Globus pallidus (tissue), 1 donor: ENCODE results near the gene ST3GAL6.

Experiments used
- DNase-seq: peaks from one replicate; pipeline ENCODE4 v3.0.0-alpha.2; 2015; ENCODE audit warnings: low spot score

The ST3GAL6 gene

GRCh38 chr3:98763076-98763475 lies at the start of gene ST3GAL6:
ST3GAL6 (plus strand) TSS chr3:98763340; CDS start chr3:98768441, 5,101 bp downstream.
- DNase-seq: no peak

GRCh38 chr3:98713984-98714383 lies 49.2 kb upstream of the ST3GAL6 start:
- DNase-seq: no peak

GRCh38 chr3:98717584-98717983 lies 45.6 kb upstream of the ST3GAL6 start:
- no peak for DNase-seq

GRCh38 chr3:98718730-98719129 lies 44.4 kb upstream of the ST3GAL6 start:
- no peak for DNase-seq

GRCh38 chr3:98721776-98722175 lies 41.4 kb upstream of the ST3GAL6 start:
- no peak for DNase-seq

- DNase-seq: no peak
These were observed 40.8 kb upstream of the ST3GAL6 start for GRCh38 chr3:98722389-98722788.

GRCh38 chr3:98725352-98725751 lies 37.8 kb upstream of the ST3GAL6 start:
- DNase-seq: no peak

GRCh38 chr3:98726084-98726483 lies 37.1 kb upstream of the ST3GAL6 start:
- no peak for DNase-seq

- no peak for DNase-seq
These were observed 35.5 kb upstream of the ST3GAL6 start for GRCh38 chr3:98727638-98728037.

GRCh38 chr3:98728672-98729071 lies 34.5 kb upstream of the ST3GAL6 start:
- DNase-seq: no peak

- no peak for DNase-seq
These were observed 32.8 kb upstream of the ST3GAL6 start for GRCh38 chr3:98730338-98730737.

GRCh38 chr3:98730886-98731537 lies 32.1 kb upstream of the ST3GAL6 start:
- no peak for DNase-seq

- DNase-seq: peak; percentile 33
These were observed 31.3 kb upstream of the ST3GAL6 start for GRCh38 chr3:98731720-98732285.

- peak; percentile 76 for DNase-seq
These were observed 30.7 kb upstream of the ST3GAL6 start for GRCh38 chr3:98732286-98733052.

GRCh38 chr3:98733053-98733811 lies 29.9 kb upstream of the ST3GAL6 start:
- DNase-seq: peak; percentile 37

- DNase-seq: peak; percentile 19
These were observed 29.3 kb upstream of the ST3GAL6 start for GRCh38 chr3:98733812-98734281.

GRCh38 chr3:98734306-98734705 lies 28.8 kb upstream of the ST3GAL6 start:
- no peak for DNase-seq

- no peak for DNase-seq
These were observed 28.4 kb upstream of the ST3GAL6 start for GRCh38 chr3:98734735-98735134.

GRCh38 chr3:98735296-98735695 lies 27.8 kb upstream of the ST3GAL6 start:
- no peak for DNase-seq

GRCh38 chr3:98735761-98736269 lies 27.3 kb upstream of the ST3GAL6 start:
- DNase-seq: no peak

- DNase-seq: no peak
These were observed 25.8 kb upstream of the ST3GAL6 start for GRCh38 chr3:98737301-98737700.

GRCh38 chr3:98739266-98739665 lies 23.9 kb upstream of the ST3GAL6 start:
- no peak for DNase-seq
